HG02678 (cell line): ENCODE results near the gene CENPM.
"Not testable (repeated sequence)": the region's sequence is repeated elsewhere in the genome, so short reads cannot be mapped to it uniquely, and the experiment has no call there.

Experiments
- ATAC-seq: cut with Tn5 transposase; IDR thresholded peaks from one replicate; pipeline ENCODE4 v1.9.1; 2021; ENCODE audit warnings: mild to moderate bottlenecking, moderate library complexity; ENCODE audit not compliant: unreplicated experiment

Gene CENPM

DNA sequence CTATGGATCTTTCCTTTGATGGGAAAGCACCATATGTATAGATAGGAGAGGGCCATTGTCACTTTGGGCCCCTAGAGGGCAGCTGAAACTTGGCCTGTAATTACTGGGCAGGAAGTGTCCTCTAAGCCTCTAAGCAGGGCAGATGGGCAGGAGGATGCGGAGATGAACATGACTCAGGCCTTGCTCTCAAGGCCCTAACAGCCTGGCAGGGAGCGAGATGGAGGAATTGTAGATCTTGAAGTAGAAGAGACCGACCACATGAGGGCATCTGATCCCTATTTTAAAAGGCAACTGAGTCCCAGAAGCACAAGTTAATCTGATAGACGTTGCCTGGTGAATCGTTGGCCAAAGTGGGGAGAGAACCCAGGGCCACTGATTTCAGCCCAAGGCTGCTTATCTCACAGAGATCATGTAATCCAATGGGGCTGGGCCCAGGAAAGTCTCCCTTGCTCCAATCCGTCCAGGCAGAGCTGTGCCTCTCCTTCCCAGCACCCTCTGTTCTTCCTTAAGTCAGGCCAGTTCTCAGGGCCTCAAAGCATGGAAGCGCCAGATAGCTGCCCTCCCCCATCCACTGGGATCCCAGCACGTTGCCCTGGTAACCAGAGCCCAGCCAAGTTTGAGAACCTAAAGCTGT, 19.8 kb upstream of the CENPM start:
- no peak for ATAC-seq

DNA sequence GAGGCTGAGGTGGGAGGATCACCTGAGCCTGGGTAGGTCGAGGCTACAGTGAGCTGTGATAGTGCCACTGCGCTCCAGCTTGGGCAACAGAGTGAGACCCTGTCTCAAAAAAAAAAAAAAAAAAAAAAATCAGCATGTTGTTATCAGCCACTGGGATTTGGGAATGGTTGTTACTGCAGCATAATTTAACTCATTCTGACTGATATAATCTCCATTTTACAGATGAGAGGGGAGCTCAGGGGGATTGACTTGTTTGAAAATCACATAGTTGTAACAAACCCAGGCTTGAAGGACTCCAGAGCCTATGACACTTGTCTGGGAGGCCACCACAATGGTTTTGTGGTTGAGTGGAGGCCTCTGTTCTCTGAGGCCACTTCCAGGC, 19.3 kb upstream of the CENPM start:
- ATAC-seq: no peak

DNA sequence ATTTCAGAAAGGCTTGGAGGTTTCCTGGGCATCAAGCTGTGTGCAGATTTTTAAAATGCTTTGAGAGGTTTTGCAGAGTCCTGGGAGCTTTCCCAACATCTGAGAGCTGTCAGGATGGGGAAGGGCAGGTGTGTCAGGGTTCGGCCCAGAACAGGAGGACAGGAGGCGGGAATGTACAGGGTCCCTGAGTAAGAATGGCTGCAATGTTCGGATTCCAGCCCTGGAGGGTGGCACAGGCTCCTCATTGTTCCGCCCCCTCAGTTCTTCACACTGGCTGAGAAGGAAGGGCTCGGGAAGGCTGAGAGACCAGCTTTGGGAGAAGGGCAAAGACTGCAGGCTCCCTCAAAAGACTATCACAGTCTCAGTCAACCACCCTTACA, 17.1 kb upstream of the CENPM start:
- no peak for ATAC-seq

DNA sequence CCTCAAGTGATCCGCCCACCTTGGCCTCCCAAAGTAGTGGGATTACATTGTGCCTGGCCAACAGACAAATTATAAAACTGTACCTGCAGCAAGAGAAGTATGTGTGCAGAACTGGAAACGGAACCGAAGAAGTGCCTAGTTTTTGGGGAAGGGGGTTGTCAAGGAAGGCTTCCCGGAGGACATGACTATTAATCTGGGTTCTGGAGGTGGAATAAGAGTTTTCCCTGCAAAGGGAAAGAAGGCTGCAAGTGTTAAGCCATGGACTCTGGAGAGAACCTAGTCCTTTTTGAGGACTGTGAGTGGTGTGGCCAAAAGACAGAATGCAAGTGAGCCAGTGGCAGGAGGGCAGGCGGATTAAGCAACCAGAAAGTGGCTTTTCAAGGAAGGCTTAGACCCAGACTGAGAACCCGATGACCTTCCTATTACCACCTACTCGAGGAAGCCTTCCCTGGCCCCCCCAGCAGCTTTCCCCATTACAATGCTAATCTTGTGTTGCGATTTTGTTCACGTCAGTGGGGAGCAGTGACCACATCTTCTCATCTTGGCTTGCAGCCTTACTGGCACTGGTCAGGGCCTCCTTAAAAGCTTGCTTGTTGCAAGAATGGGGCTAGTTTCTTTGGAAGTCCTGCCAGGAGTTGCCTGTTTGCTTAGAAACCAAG, 16.6 kb upstream of the CENPM start:
- no peak for ATAC-seq

DNA sequence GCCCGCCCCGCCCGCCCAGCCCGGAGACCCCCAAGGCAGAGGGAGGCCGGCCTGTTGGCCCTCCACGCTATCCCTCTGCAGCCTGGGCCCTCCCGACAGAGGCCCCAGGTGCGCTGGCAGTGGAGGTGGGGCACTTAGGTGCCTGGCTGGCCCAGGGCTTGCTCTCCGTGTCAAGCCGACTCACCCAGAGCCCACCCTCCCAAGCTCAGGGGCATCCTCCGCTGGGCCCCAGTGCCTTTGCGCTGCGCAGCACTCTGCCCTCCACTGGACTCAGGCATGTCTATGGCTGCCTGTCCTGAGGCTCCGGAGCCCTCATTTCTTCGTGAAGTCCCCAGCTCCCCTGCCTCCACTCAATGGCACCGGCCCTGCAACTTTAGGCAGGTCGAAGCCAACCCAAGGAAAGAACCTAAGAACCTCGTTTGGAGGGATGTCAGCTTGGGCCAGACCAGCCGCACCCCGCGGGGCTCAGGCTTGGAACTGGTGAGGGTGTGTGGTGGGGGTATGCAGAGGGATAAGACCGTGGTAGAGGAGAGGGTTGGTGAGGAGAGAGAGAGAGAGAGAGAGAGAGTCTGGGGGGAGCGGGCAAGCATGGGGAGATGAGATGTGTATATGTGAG, 11.1 kb upstream of the CENPM start:
- peak; percentile 21 for ATAC-seq

DNA sequence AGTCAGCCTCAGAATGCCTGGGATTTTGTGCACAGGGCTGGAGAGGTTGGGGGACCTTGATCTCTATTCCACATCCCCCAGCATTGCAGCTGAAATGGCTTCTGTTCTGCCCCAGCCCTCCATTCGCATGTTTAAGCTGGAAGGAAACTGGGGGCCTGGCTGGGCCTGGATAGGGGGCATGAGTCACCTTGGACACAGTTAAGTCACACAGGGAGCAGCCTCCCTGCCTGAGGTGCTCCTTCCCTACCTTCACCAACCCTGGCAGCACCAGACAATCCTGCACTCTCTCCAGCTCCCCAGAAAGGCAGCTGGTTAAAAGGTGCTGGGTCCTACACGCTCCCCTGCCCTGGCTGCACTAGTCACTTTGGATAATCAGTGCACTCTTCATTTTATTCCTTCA, 5.8 kb upstream of the CENPM start:
- no peak for ATAC-seq

DNA sequence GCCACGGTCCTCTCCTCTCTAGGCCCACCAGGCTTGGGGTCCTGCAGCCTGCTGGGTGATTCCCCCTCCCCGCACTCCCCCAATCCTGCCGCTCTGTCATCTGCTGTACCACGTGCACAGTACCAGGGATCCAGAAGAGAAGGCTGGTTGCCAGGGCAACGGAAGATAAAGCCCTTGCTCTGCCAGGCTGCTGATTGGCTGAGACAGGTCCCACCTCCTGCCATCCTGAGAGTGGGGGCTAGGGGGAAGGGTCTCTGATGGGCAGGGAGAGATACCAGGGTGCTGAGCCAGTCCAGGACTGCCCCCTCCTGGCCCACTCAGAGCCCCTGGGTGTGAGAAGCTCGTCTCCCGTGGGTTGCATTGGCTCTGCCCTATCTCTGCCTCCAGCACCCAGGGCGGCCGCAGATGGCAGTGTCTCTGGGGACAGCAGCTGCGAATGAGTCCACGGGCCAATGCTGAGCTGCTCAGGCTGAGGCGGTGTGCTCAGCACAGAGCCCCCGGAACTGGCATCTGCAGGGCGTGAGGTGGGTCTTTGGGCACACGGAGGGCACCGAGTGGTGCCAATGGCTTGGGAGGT, 5.0 kb upstream of the CENPM start, which contains the start of gene SMIM45:
Gene SMIM45, plus strand, starts transcription at position 253 of the 577 bp plus-strand sequence.
- ATAC-seq: no peak

DNA sequence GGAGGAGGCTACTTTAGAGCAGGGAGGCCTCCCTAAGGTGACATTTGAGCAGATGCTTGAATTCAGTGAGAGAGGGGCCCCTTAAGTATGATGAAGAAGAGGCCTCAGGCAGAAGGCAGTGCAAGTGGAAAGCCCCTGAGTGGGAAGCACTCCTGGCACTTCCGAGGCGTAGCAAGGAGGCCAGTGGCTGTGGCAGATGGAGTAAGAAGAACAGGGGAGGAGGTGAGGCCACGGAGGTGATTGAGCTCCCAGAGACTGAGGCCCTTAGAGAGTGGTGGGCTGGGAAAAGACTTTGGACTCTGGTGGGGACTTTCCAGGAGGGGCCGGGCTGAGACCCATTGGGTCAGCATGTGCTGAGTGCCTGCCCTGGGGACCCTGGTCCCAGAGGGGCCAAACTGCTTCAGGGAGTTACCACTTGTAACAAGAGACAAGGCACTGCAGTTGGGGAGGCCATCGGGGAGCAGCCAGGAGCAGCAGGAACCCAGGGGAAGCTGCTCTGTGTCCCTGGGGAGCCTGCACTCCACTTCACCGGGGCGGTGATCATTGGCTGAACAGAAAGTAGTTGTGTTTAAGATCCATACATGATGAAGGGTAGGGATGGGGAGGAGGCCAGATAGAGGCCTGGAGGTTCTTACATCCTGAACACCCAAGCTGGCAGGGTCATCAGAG, 2.5 kb upstream of the CENPM start:
- ATAC-seq: no peak

DNA sequence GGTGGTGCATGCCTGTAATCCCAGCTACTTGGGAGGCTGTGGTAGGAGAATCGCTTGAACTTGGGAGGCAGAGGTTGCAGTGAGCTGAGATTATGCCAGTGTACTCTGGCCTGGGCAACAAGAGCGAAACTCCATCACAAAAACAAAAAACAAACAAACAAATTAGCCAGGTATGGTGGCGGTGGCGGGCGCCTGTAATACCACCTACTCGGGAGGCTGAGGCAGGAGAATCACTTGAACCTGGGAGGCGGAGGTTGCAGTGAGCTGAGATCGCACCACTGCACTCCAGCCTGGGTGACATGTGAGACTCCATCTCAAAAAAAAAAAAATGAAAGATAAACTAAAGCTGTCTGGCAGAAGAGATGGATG, 2.0 kb upstream of the CENPM start:
- not testable (repeated sequence) for ATAC-seq

DNA sequence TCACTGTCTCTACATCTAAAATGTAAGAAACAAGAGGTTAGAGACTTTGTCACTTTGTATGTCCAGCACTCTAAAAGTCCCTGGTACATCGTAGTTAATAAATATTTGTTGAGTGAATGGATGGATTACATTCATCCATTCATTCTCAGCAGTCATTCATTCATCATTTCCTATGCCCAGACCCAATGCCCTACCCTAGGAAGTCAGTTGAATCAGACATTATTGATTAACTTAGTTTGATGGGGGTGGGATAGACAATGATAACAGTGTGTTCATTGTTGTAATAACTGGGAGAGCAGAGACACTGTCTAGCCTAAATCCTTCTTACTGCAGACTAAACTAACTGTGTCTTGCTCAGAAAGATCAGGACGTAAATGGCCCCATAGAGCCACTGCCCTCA, 1.2 kb upstream of the CENPM start:
- no peak for ATAC-seq

DNA sequence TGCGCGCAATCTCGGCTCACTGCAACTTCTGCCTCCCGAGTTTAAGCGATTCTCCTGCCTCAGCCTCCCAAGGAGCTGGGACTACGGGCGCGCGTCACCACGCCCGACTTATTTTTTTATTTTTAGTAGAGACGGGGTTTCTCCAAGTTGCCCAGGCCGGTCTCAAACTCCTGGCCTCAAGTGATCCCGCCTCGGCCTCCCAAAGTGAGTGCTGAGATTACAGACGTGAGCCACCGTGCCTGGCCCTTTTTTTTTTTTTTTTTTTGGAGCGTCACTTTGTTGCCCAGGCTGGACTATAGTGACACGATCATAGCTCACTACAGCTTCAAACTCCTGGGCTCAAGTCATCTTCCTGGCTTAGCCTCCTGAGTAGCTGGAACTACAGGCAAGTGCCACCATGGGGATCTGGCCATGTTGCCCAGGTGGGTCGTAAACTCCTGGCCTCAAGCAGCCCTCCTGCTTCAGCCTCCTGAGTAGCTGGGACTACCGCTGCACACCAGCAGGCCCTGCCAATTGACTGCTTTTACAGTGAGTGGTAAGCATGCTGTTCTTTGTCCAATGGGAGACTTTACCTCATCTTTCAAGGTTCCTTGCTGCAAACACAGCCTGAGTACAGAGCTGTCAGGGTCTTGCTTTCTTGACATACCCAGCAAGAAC, 600 bp upstream of the CENPM start:
- no peak for ATAC-seq

DNA sequence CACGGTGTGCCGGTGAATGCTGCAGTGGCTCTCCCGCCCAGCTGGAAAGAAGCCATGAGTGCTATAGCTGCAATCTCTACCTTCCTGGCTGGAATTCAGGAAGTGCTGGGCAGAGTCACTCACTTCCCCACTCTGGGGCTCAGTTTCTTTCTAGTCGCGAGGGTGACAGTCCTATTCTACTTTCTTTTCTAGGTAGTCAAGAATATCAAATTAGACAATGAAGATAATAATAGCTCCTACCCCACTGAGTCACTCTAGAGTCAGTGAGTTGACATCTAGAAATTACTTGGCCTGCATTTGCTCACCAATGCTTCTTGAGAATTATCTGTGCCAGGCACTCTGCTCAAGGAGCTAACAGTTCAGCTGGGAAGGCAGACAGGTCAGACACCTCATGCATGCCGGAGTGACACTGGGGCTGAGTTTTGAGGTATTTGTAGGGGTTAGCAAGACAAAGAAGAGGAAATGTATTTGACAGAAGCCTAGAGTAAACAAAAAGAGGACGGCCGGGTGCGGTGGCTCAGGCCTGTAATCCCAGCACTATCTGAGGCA, 3.2 kb downstream of the CENPM start:
- ATAC-seq: no peak

DNA sequence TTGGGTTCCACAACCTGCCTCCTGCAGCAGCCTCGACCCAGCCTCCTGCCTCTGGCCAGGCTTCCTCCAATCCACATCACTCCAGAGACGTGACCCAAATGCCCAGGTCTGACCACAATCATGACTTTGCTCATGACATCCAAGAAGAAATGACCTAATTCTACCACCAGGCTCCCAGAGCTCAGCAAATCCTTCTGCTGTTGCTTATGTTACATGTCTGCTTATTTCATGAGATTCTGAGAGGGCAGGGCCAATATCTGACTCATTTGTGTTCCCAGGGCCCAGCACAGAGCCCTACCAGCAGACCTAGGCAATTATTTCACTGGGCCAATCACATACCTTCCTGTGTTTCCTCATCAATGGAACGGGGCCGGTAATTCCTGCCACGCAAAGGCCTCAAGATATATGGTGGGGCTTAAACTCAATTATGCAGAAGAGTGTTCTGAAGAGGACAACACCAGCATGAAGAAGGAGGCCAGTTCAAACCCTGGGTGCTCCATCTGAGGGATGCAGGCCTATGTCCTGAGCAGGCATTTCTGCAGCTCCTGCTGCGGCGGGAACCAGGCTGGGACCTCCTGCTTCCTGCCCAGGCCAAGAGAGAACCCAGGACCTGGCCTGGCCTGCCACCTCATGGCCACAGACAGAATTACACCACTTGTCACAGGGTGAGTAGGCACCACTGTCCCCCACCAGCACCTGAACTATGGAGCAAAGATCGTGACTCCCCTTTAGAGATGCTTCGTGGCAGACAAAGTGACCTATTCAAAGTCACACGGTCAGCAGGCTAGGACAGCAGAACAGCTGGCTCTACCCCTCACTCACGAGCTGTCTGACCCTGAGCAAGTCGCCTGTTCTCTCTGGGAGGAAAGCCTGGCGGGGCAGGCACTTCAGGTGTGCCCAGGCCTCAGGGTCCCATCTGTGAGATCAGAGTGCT, 5.9 kb downstream of the CENPM start:
- peak; percentile 44 for ATAC-seq

DNA sequence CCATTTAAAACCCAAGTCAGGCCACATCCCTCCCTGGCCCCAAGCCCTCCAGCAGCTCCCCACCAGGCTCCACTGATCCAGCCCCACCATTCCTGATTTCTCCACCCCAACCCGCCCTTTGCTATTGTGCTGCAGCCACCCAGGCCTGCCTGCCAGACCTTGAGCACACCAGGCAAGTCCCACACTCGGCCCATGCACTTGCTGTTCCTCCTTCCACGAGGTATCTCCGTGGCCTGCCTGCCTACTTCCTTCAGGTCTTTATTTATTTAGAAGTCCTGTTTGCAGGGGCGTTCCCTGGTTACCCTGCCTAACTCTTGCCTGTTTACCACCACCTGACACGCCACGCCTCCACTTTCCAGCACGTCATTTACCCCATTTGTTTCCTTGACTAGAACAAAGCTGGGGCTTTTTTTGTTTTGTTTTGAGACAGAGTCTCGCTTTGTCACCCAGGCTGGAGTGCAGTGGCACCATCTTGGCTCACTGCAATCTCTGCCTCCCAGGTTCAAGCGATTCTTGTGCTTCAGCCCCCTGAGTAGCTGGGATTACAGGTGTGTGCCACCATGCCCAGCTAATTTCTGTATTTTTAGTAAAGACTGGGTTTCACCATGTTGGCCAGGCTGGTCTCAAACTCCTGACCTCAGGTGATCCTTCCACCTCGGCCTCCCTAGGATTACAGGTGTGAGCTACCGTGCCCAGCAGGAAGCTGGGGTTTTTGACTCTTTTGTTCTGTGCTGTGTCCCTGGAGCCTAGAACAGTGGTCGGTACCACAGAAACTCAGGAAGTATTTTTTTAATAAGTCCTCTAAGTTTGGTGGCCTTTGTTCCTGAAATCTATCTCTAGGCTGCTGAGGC, 6.7 kb downstream of the CENPM start:
- ATAC-seq: peak; percentile 57

DNA sequence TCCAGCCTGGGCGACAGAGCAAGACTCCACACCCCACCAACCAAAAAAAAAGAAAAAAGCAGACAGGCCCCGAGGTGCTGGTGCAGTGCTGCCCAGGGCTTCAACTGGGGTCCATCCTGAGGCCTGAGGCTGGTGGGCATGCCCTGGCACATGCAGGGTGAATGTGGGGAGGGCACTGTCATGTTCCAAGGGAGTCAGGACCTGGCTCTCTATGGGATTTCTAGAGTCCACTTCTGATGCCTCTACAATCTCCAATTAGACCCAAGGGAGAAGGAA, 10.1 kb downstream of the CENPM start:
- ATAC-seq: no peak

DNA sequence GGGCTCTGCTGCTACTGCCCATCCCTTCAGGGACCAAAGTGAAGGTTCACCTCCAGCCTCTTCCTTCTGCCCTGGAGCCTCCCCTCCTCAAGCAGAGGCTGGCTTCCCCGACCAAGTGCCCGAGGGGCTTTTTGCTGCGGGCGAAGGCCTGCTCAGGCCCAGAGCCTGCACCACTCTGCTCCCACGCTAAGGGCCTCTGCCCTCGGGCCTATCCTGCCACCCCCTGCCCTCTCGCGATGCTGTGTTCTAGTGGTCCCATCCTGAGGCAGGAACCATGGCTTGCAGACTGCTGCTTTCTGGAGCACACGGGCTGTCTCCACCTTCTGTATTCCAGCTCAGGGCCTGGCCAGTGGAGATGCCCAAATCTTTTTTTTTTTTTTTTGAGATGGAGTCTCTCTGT, 11.4 kb downstream of the CENPM start:
- no peak for ATAC-seq

DNA sequence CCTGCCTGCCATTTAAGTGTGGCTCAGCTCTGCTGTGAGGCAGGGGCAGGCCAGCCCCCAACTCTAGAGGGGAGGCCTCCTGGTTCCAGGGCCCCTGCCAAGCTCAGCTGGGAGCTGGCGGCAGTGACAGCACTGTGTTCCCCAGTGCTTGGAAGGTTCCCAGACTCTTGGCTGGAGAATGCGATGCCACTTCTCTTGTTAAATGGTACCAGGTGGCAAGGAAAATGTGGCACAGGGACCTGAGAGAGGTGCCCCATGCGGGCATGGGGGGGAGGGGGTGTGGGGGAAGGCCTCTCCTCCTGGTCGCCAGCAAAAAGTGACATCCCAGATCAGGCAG, 12.0 kb downstream of the CENPM start:
- no peak for ATAC-seq

DNA sequence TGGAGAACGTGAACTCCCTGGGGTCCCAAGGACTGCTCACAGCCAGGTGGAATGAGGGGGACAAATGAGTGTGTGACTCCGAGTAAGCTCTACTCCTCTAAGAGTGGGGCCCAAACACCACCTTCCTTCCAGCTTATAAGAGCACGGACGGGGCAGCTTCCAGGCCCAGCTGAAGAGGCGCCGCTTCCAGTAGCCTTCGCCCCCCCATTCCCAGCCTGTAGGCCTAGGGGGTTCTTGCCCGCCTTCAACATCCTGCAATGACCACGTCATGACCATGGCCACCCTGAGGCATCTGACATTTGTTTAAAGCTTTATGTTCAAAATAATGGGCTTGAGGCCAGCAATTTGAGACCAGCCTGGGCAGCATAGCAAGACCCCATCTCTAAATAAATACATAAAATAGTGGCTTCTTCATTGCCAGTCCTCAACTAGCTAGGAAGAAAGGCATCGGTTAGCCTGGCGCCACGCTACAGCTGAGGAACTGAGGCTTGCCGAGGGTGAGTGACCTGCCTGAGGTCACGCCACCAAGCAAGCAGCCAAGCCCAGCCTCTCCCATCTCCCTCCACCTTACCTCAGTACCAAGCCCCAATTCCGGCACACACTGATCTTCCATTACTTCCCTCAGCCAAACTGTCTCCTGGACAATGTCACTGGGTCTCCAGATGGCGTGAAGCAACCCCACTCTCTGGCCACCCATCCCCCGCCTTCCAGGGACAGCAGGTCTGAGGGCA, 12.5 kb downstream of the CENPM start:
- no peak for ATAC-seq
